HEK293 (cell line): ENCODE data around the gene XRN2.

Experiments
- ATF2 ChIP-seq: fragments of 450-650 bp; formaldehyde crosslinking; IDR thresholded peaks from 2 replicates; pipeline ENCODE4 v1.5.1; 2016; ENCODE audit warnings: missing biosample characterization, missing genetic modification characterization, low read depth
- CTCF ChIP-seq: fragments of 450-650 bp; formaldehyde crosslinking; IDR thresholded peaks from 2 replicates; pipeline ENCODE4 v1.5.1; 2016; ENCODE audit warnings: missing biosample characterization, missing genetic modification characterization
- REST ChIP-seq: fragments of 450-650 bp; formaldehyde crosslinking; IDR thresholded peaks from 2 replicates; pipeline ENCODE4 v1.5.1; 2016; ENCODE audit warnings: missing biosample characterization, missing genetic modification characterization
- TCF7L2 ChIP-seq: IDR thresholded peaks from 2 replicates; pipeline ENCODE4 v1.6.1; 2011; ENCODE audit warnings: low read depth, mild to moderate bottlenecking, inconsistent platforms, low read length, moderate library complexity, borderline replicate concordance
- ZSCAN16 ChIP-seq: fragments of 450-650 bp; formaldehyde crosslinking; IDR thresholded peaks from 2 replicates; pipeline ENCODE4 v1.5.1; 2016; ENCODE audit warnings: missing biosample characterization, missing genetic modification characterization

- no peak for TF ChIP-seq REST (tag by site-specific recombination)
- TF ChIP-seq ATF2 (tag by site-specific recombination): no peak
- TF ChIP-seq CTCF (tag by site-specific recombination): no peak
- no peak for TF ChIP-seq TCF7L2
- TF ChIP-seq ZSCAN16 (tag by site-specific recombination): no peak
These were observed 134.1 kb downstream of the XRN2 start for GRCh38 chr20:21437248-21437647.
